Measurements from ENCODE around the gene RAB9A. TPM values are rescaled to one million over a fixed set of nuclear protein-coding genes. Genes with fewer than 3 reads are reported as not detected.

RAB9A gene, protein sequence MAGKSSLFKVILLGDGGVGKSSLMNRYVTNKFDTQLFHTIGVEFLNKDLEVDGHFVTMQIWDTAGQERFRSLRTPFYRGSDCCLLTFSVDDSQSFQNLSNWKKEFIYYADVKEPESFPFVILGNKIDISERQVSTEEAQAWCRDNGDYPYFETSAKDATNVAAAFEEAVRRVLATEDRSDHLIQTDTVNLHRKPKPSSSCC
- 28.0 to 32.3 TPM (median 29.2 TPM) in 5 replicates for total RNA-seq (2022; extraction: Qiagen RNA extraction)

DNA sequence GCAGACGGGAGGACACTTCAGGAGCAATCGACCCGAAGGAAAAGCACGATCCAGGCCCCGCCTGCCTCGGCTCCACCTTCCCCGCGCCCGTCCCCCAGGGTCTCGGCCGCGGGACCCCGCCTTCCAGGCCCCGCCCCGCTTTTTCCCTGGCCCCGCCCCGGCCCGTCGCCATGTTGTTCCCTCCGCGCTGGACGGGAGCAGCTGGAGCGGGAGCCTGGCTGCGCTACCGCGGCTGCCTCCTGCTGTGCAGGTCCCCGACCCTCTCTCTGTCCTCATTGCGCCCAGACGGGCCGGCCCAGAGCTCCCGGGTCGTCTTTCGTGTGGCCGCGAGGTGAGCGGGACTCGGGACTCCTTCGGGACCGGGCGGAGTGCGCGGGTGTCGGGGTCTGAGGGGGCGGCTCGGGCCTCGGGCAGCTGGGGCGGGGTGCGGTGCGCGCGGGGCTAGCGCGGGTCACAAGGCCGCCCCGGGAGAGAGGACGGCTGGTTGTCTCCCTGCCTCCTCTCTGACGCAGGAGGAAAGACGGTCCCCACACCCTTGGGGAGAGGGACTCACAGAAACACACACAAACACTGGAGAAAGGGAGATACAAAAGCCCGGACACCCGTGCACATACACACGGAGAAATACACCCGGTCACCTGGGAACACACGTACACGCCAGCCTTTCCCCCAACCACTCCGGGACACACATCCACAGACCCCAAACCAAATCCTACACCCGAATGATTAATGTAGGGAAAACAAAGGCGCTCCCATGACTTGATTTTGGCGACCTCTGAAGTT lies at the start of gene RAB9A:
TSS of gene RAB9A (plus strand) at position 171 of the 783 bp plus-strand sequence. CDS start 19,619 bp downstream, outside the sequence.

DNA sequence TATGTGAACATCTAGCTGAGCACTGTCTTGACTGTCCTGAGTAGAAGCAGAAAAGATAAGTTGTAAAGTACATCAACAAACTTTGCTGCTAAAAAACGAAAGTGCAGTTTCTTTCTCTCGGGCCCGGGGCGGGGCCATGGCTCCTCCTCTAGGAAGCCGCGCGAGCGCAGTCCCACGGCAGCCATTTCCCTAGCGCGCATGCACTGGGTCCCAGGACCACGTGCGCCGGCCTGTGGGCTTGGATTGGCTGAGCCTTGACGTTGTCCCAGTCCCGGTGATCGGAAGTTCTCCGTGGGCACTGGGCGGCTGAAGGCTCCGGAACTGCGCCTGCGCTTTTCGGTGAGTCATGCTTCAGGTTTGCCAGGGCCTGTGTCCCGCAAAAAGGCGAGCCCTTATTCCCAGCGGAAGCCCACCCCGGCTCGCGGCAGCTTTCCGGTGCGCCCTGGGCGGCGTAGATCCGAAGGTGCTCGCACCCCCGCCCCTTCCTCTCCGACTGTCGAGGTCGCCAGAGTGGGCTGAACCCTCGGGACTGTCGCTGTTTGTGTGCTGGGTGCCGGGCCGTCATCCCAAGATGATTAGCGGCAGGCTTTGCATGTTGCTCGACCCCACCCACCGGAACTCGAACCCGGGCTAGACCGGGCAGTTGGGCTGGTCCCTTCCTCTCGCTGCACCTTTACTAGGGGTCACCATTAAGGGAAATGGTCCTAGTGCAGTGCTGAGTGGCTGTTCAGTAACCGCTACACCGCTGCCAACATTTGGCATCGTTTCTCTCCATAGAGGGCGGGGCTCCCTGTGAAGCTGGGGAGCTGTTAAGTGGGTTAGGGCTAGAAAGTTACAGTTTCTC lies 35.9 kb upstream of the RAB9A start, which contains the start of gene TCEANC:
TSS of gene TCEANC (plus strand) at position 292 of the 844 bp plus-strand sequence. CDS start 9,368 bp downstream, outside the sequence.

DNA sequence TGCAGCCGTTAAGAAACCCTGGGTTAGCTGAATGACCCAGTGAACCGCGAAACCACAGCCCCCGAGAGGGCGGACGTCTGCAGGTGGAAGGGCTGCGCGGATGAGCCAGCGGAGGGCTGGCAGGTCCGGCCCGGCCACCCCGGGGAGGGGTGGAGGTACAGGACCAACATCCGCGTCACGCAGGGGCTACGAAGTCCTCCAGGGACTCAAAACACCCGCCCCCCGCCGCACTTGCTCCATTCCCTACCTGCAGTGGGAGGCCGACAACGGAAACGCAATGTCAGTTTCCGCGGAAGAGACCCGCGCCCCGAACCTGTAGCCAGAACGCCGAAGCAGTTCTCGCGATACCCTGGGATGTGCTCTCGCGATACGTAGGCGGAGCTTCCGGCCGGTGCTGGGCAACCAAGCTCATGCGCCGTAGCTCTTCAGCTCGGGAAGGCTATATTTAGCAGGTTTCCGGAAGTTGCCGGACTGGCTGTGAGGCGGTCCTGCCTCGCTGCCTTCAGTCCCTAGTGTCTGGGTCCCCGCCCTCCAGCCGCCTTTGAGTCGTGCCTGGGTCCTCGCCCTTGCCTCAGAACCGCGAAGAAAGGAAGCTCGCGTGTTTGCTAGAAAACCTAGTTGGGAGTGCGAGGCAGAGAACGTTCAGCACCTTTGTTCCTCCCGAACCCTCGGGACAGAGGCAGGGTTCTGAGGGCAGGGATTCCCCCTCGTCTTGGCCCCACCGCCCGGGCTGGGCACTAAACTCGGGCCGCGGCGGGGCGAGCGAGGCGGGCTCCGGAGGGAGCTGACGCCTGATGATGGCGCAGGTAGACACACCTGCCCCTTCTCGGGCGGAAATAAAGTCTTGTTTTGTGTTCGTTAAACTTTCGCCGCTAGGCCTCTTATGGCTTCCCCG lies 45.6 kb downstream of the RAB9A start, which contains the start of the genes OFD1 and TRAPPC2:
TSS of gene OFD1 (plus strand) at position 471 of the 895 bp plus-strand sequence. CDS start at position 795, 324 bp downstream.
TSS of gene TRAPPC2 (minus strand) at position 343 of the 895 bp plus-strand sequence. CDS start 14,657 bp downstream, outside the sequence.

Other genes with a start within 250 kb of the RAB9A start
- not detected in 5 replicates for gene EGFL6, start 119.5 kb upstream of the RAB9A start, total RNA-seq (2022; extraction: Qiagen RNA extraction)
- gene TCEANC, start 36.0 kb upstream of the RAB9A start, total RNA-seq (2022; extraction: Qiagen RNA extraction), result 0.55 to 0.80 TPM (median 0.70 TPM) in 5 replicates
- gene TRAPPC2, start 45.5 kb downstream of the RAB9A start, total RNA-seq (2022; extraction: Qiagen RNA extraction), result 7.0 to 8.5 TPM (median 7.3 TPM) in 5 replicates
- gene OFD1, start 45.6 kb downstream of the RAB9A start, total RNA-seq (2022; extraction: Qiagen RNA extraction), result 10.9 to 13.1 TPM (median 11.5 TPM) in 5 replicates
- gene GPM6B, start 128.0 kb downstream of the RAB9A start, total RNA-seq (2022; extraction: Qiagen RNA extraction), result 0.24 to 0.61 TPM (median 0.39 TPM) in 5 replicates

Data from A549 treated with AZD2906 at 1 μM for 4 hours (cell line).